A673 (cell line): ENCODE results near the gene BRSK2.

Experiments used
- EZH2 ChIP-seq: fragments of 200-600 bp; sonication (generic); IDR thresholded peaks from 2 replicates; pipeline ENCODE4 v1.6.1; 2017; ENCODE audit warnings: borderline replicate concordance, low read depth, mild to moderate bottlenecking, mixed read lengths, antibody characterized with exemption, low read length; ENCODE audit not compliant: poor library complexity, severe bottlenecking
- TF ChIP-seq, protein P1 (sequence below): fragments of 300-800, 200-600 bp; sonication (generic); conservative IDR thresholded peaks from 2 replicates; pipeline ENCODE4 v1.5.1; 2017; ENCODE audit warnings: low read depth, mild to moderate bottlenecking, antibody characterized with exemption, low read length, moderate library complexity, mixed read lengths

DNA sequence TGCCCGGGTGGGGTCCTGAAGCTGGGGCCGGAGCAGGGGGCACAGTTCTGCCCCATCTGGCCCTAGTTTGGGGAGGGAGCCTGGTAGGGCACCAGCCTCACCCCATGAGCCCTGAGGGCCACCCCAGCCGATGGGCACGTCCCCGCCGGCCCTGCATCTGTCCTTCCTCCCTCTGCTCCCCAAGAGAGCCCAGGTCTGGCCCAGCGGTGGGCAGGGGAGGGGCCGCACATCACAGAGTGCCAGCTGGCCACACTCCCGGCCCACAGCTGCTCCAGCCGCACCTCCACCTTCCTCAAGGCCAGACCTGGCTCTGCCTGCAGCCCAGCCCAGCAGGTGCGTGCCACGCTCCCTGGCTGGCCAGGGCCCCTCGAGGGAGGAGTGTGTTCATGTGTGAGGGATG is 21.6 kb downstream of the BRSK2 start:
- TF ChIP-seq, protein P1, sequence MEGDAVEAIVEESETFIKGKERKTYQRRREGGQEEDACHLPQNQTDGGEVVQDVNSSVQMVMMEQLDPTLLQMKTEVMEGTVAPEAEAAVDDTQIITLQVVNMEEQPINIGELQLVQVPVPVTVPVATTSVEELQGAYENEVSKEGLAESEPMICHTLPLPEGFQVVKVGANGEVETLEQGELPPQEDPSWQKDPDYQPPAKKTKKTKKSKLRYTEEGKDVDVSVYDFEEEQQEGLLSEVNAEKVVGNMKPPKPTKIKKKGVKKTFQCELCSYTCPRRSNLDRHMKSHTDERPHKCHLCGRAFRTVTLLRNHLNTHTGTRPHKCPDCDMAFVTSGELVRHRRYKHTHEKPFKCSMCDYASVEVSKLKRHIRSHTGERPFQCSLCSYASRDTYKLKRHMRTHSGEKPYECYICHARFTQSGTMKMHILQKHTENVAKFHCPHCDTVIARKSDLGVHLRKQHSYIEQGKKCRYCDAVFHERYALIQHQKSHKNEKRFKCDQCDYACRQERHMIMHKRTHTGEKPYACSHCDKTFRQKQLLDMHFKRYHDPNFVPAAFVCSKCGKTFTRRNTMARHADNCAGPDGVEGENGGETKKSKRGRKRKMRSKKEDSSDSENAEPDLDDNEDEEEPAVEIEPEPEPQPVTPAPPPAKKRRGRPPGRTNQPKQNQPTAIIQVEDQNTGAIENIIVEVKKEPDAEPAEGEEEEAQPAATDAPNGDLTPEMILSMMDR = no peak
- TF ChIP-seq EZH2 = no peak
